Amniotic epithelial cell (primary cell): ENCODE measurements around the gene C3orf33.
A peak's percentile ranks its signal among the peaks of the same experiment; 100 is the strongest.
"Not testable (repeated sequence)": the region's sequence is repeated elsewhere in the genome, so short reads cannot be mapped to it uniquely, and the experiment has no call there.

Experiments used
- DNase-seq: peaks from one replicate; pipeline ENCODE4 v3.0.0-alpha.2; 2010; ENCODE audit warnings: low read depth

Gene C3orf33

GRCh38 chr3:155805802-155806618, at the start of gene C3orf33:
Gene C3orf33 (minus strand): TSS chr3:155806278. CDS start chr3:155806252, 26 bp downstream.
- DNase-seq, result peak; percentile 31

GRCh38 chr3:155854141-155854940, 48.3 kb upstream of the C3orf33 start, which contains the start of gene SLC33A1:
Gene SLC33A1 (minus strand): TSS chr3:155854427. CDS start chr3:155853997, 430 bp downstream.
- DNase-seq, result peak; percentile 99

- no peak for DNase-seq
Measured at GRCh38 chr3:155853214-155854140, 47.4 kb upstream of the C3orf33 start.

- no peak for DNase-seq
Measured at GRCh38 chr3:155852341-155852740, 46.3 kb upstream of the C3orf33 start.

- not testable (repeated sequence) for DNase-seq
Measured at GRCh38 chr3:155849404-155849803, 43.3 kb upstream of the C3orf33 start.

- no peak for DNase-seq
Measured at GRCh38 chr3:155847993-155848392, 41.9 kb upstream of the C3orf33 start.

- peak; percentile 28 for DNase-seq
Measured at GRCh38 chr3:155846119-155846518, 40.0 kb upstream of the C3orf33 start.

GRCh38 chr3:155843569-155843968, 37.5 kb upstream of the C3orf33 start:
- no peak for DNase-seq

- DNase-seq, result no peak
Measured at GRCh38 chr3:155835341-155836071, 29.4 kb upstream of the C3orf33 start.

- DNase-seq, result not testable (repeated sequence)
Measured at GRCh38 chr3:155828490-155829098, 22.5 kb upstream of the C3orf33 start.

GRCh38 chr3:155815030-155815545, 9.0 kb upstream of the C3orf33 start:
- DNase-seq, result no peak

- not testable (repeated sequence) for DNase-seq
Measured at GRCh38 chr3:155813224-155813623, 7.1 kb upstream of the C3orf33 start.

GRCh38 chr3:155809181-155809580, 3.1 kb upstream of the C3orf33 start:
- DNase-seq, result peak; percentile 37

GRCh38 chr3:155807823-155808222, 1.7 kb upstream of the C3orf33 start:
- DNase-seq, result peak; percentile 25

GRCh38 chr3:155805204-155805801, 775 bp downstream of the C3orf33 start:
- peak; percentile 9 for DNase-seq

GRCh38 chr3:155804323-155804722, 1.8 kb downstream of the C3orf33 start:
- DNase-seq, result no peak

- DNase-seq, result no peak
Measured at GRCh38 chr3:155792532-155792931, 13.5 kb downstream of the C3orf33 start.

GRCh38 chr3:155791190-155791589, 14.9 kb downstream of the C3orf33 start:
- DNase-seq, result peak; percentile 54

GRCh38 chr3:155790272-155790925, 15.7 kb downstream of the C3orf33 start:
- DNase-seq, result no peak
